HCT116 (cell line): ENCODE measurements around the gene RBBP9. TPM values are rescaled to one million over a fixed set of nuclear protein-coding genes. Genes with fewer than 3 reads are reported as not detected.
A peak's percentile ranks its signal among the peaks of the same experiment; 100 is the strongest.

ENCODE experiments used
- ATAC-seq: fragments of 200-7000 bp; cut with Tn5 transposase; 2 replicates; pipeline ENCODE4 v1.9.1; 2020; ENCODE audit warnings: mild to moderate bottlenecking, moderate library complexity
- BruUV-seq: library from RNA; stranded (reverse); fragments of 400-500 nt; replicated peaks from 2 replicates; lab custom pipeline; 2021; lab: Mats Ljungman, UMichigan
- CTCF ChIA-PET: fragments of 300-600 bp; sonication (Branson Sonifier 250); formaldehyde crosslinking; loops from one replicate; lab custom pipeline; 2021; ENCODE audit warnings: antibody characterized with exemption; lab: Charles Lee
- POLR2A ChIA-PET: fragments of 300-600, 350-600 bp; sonication (Branson Sonifier 250); formaldehyde crosslinking; loops from one replicate; lab custom pipeline; 2021; ENCODE audit warnings: antibody characterized with exemption; lab: Charles Lee
- RAD21 ChIA-PET, 2 experiments: fragments of 300-600 bp; sonication (Branson Sonifier 250); formaldehyde crosslinking; loops; one replicate each; lab custom pipeline; 2023; ENCODE audit warnings: low total read pairs in 2 of 2; ENCODE audit not compliant: uncharacterized antibody in 2 of 2, unreplicated experiment in 2 of 2, low non-redundant PET in 1 of 2; lab: Charles Lee
- DNase-seq: peaks from one replicate; pipeline ENCODE4 v3.0.0-alpha.2; 2010; ENCODE audit warnings: low read depth, low spot score
- H2AFZ ChIP-seq: fragments of 200-600 bp; shearing (Covaris generic), sonication (generic); 2 replicates; pipeline ENCODE4 v1.6.1; 2017; ENCODE audit warnings: low read depth, mixed run types, mixed read lengths, antibody characterized with exemption, low read length; ENCODE audit not compliant: poor library complexity, severe bottlenecking
- H3K27ac ChIP-seq: 2 replicates; pipeline ENCODE4 v1.5.1; 2012; ENCODE audit warnings: low read depth, low read length
- H3K27me3 ChIP-seq: fragments of 200-600 bp; sonication (generic); 2 replicates; pipeline ENCODE4 v1.6.1; 2016; ENCODE audit warnings: mixed run types, low read length, mixed read lengths; ENCODE audit not compliant: insufficient read depth
- H3K36me3 ChIP-seq, 2 experiments: fragments of 200-500 bp in 1 of 2; fragments of 200-600 bp in 1 of 2; sonication (Bioruptor generic) in 1 of 2; sonication (generic) in 1 of 2; 2 replicates each; pipeline versions ENCODE4 v1.5.1 to v1.6.1; 2014 to 2016; ENCODE audit warnings: low read length in 2 of 2, inconsistent platforms in 1 of 2, mixed read lengths in 1 of 2, mixed run types in 1 of 2; ENCODE audit not compliant: insufficient read depth in 2 of 2, control insufficient read depth in 1 of 2
- H3K4me1 ChIP-seq, 2 experiments: fragments of 200-600 bp in 1 of 2; sonication (generic) in 1 of 2; 2 replicates each; pipeline versions ENCODE4 v1.5.1 to v1.6.1; 2012 to 2017; ENCODE audit warnings: low read length in 2 of 2, inconsistent platforms in 1 of 2, mild to moderate bottlenecking in 1 of 2, mixed read lengths in 1 of 2, mixed run types in 1 of 2, moderate library complexity in 1 of 2; ENCODE audit not compliant: insufficient read depth in 2 of 2, control insufficient read depth in 1 of 2
- H3K4me2 ChIP-seq: fragments of 200-600 bp; sonication (generic); 2 replicates; pipeline ENCODE4 v1.6.1; 2017; ENCODE audit warnings: mixed run types, low read length, mixed read lengths
- H3K4me3 ChIP-seq, 2 experiments: fragments of 200-600 bp in 1 of 2; sonication (generic) in 1 of 2; replicated peaks in 1 of 2; 2 replicates each; pipeline ENCODE4 v1.5.1; 2011 to 2016; ENCODE audit warnings: low read length in 2 of 2, control low read depth in 1 of 2, low read depth in 1 of 2, mild to moderate bottlenecking in 1 of 2, mixed read lengths in 1 of 2, mixed run types in 1 of 2
- H3K79me2 ChIP-seq: fragments of 200-600 bp; sonication (generic); 2 replicates; pipeline ENCODE4 v1.6.1; 2017; ENCODE audit warnings: mild to moderate bottlenecking, mixed run types, low read length, moderate library complexity, mixed read lengths; ENCODE audit not compliant: insufficient read depth
- H3K9ac ChIP-seq: fragments of 200-600 bp; sonication (generic); 2 replicates; pipeline ENCODE4 v1.6.1; 2016; ENCODE audit warnings: low read length, mixed read lengths
- H3K9me2 ChIP-seq: fragments of 200-600 bp; sonication (generic), shearing (Covaris generic); 2 replicates; pipeline ENCODE4 v1.6.1; 2017; ENCODE audit warnings: mixed run types, mild to moderate bottlenecking, moderate library complexity; ENCODE audit not compliant: insufficient read depth
- H3K9me3 ChIP-seq, 2 experiments: fragments of 200-500 bp in 1 of 2; fragments of 200-600 bp in 1 of 2; sonication (Bioruptor generic) in 1 of 2; sonication (generic) in 1 of 2; 2 replicates each; pipeline ENCODE4 v1.6.1; 2014 to 2017; ENCODE audit warnings: low read length in 2 of 2, mixed read lengths in 2 of 2, inconsistent platforms in 1 of 2, low read depth in 1 of 2, mild to moderate bottlenecking in 1 of 2, mixed run types in 1 of 2, moderate library complexity in 1 of 2; ENCODE audit not compliant: control insufficient read depth in 1 of 2, insufficient read depth in 1 of 2
- H4K20me1 ChIP-seq: fragments of 200-600 bp; sonication (generic), shearing (Covaris generic); 2 replicates; pipeline ENCODE4 v1.6.1; 2017; ENCODE audit warnings: mixed run types, mild to moderate bottlenecking, moderate library complexity; ENCODE audit not compliant: insufficient read depth
- ATF3 ChIP-seq: IDR thresholded peaks from 2 replicates; pipeline ENCODE4 v1.6.1; 2012
- CBX3 ChIP-seq: IDR thresholded peaks from 2 replicates; pipeline ENCODE4 v1.6.1; 2012; ENCODE audit warnings: low read depth
- EGR1 ChIP-seq: IDR thresholded peaks from 2 replicates; pipeline ENCODE4 v1.6.1; 2012; ENCODE audit warnings: low read depth
- ELF1 ChIP-seq: IDR thresholded peaks from 2 replicates; pipeline ENCODE4 v1.6.1; 2012; ENCODE audit warnings: low read depth, borderline replicate concordance
- EZH2 ChIP-seq: fragments of 200-600 bp; sonication (generic); IDR thresholded peaks from 2 replicates; pipeline ENCODE4 v1.6.1; 2017; ENCODE audit warnings: antibody characterized with exemption, mixed run types
- EZH2phosphoT487 ChIP-seq: fragments of 200-600 bp; IDR thresholded peaks from 2 replicates; pipeline ENCODE4 v1.6.1; 2018; ENCODE audit warnings: antibody characterized with exemption, borderline replicate concordance
- FOSL1 ChIP-seq: IDR thresholded peaks from 2 replicates; pipeline ENCODE4 v1.6.1; 2012; ENCODE audit warnings: low read depth
- JUND ChIP-seq: IDR thresholded peaks from 2 replicates; pipeline ENCODE4 v1.6.1; 2012
- POLR2A ChIP-seq: IDR thresholded peaks from 2 replicates; pipeline ENCODE4 v1.7.0; 2011; ENCODE audit warnings: borderline replicate concordance; ENCODE audit not compliant: insufficient read depth, insufficient read length; ENCODE audit errors: extremely low read depth
- RAD21 ChIP-seq: IDR thresholded peaks from 2 replicates; pipeline ENCODE4 v1.6.1; 2012; ENCODE audit warnings: low read depth, mild to moderate bottlenecking
- REST ChIP-seq: IDR thresholded peaks from 2 replicates; pipeline ENCODE4 v1.6.1; 2012; ENCODE audit warnings: low read depth
- SP1 ChIP-seq: IDR thresholded peaks from 2 replicates; pipeline ENCODE4 v1.6.1; 2012; ENCODE audit warnings: low read depth
- TCF7L2 ChIP-seq: IDR thresholded peaks from 2 replicates; pipeline ENCODE4 v1.7.0; 2011; ENCODE audit warnings: borderline replicate concordance, inconsistent platforms; ENCODE audit not compliant: insufficient read depth, insufficient read length; ENCODE audit errors: extremely low read depth
- ZFX ChIP-seq: fragments of 450-650 bp; IDR thresholded peaks from 2 replicates; pipeline ENCODE4 v1.6.1; 2017
- ZNF274 ChIP-seq: fragments of 200-500 bp; sonication (Bioruptor generic); IDR thresholded peaks from 2 replicates; pipeline ENCODE4 v1.6.1; 2014; ENCODE audit warnings: mild to moderate bottlenecking, low read depth, low read length, inconsistent platforms
- intact Hi-C: fragments of 100-400 bp; cut with micrococcal nuclease; formaldehyde crosslinking; loops from 2 replicates; pipeline ENCODE4 v1.10.0; 2022
- total RNA-seq: library from RNA; stranded (reverse); gene quantifications from one replicate; pipeline ENCODE4 v1.2.1, GENCODE V29; 2021; ENCODE audit not compliant: unreplicated experiment

Gene RBBP9
- total RNA-seq, 1 experiment from 2014 or later: 10.3 TPM

GRCh38 chr20:18497603-18498002 is 578 bp upstream of the RBBP9 start:
- peak overlapping the region; percentile 77 for H3K4me2 ChIP-seq
- H3K79me2 ChIP-seq: peaks cover 9% of the 10 kb centered on the region; the same call in 1 of the 2 replicates
- peaks cover 3 to 10% of the 10 kb centered on the region in 2 experiments; a peak in 3 of 4 replicates for H3K4me1 ChIP-seq
- ChIA-PET CTCF (interaction anchor here (1.1 to 1.3 kb wide), 2 partner anchors 9 to 10 kb away, joined by 3 to 6 read pairs; partner anchors contain the start of gene SEC23B), POLR2A (interaction anchor here (0.6 to 4.1 kb wide), 3 partner anchors 10 to 195 kb away, joined by 3 to 43 read pairs (median 4); partner anchors contain the start of genes DZANK1, POLR3F and SEC23B), RAD21 (no interaction called here)
- intact Hi-C loops: no loop called here
- no peak for TF ChIP-seq RAD21
- no peak for TF ChIP-seq ELF1
- no peak for TF ChIP-seq POLR2A
- TF ChIP-seq ZNF274: no peak
- no peak for TF ChIP-seq ATF3
- no peak for TF ChIP-seq EGR1
- no peak for TF ChIP-seq FOSL1
- TF ChIP-seq JUND: no peak
- TF ChIP-seq REST: no peak
- no peak for TF ChIP-seq EZH2phosphoT487
- TF ChIP-seq CBX3: no peak
- no peak for TF ChIP-seq TCF7L2
- TF ChIP-seq SP1: no peak
- TF ChIP-seq EZH2: no peak
- TF ChIP-seq ZFX: no peak
- H3K36me3 ChIP-seq: no peaks in the 10 kb centered on the region; a peak in 1 of 4 replicates
- no peaks in the 10 kb centered on the region for H3K9me2 ChIP-seq
- peak overlapping the region; percentile 74 to 76 for H3K4me3 ChIP-seq
- H3K9ac ChIP-seq: no peak overlapping the region
- H2AFZ ChIP-seq: peak overlapping the region; percentile 49
- no peak for DNase-seq
- H3K27me3 ChIP-seq: no peaks in the 10 kb centered on the region
- no peaks in the 10 kb centered on the region for H4K20me1 ChIP-seq
- no peak for ATAC-seq
- BruUV-seq: no TSS peak
- no peaks in the 10 kb centered on the region for H3K9me3 ChIP-seq
- H3K27ac ChIP-seq: no peak overlapping the region
